IPS-18a (cell line): Measurements from ENCODE around the gene ZNF649.
A peak's percentile ranks its signal among the peaks of the same experiment; 100 is the strongest.
"Not testable (repeated sequence)": the region's sequence is repeated elsewhere in the genome, so short reads cannot be mapped to it uniquely, and the experiment has no call there.

Experiments
- H3K27ac ChIP-seq: one replicate; pipeline ENCODE4 v1.5.1; 2013; ENCODE audit warnings: low read length
- H3K27me3 ChIP-seq: one replicate; pipeline ENCODE4 v1.6.1; 2013; ENCODE audit warnings: mild to moderate bottlenecking, low read length; ENCODE audit not compliant: control insufficient read depth, insufficient read depth
- H3K36me3 ChIP-seq: one replicate; pipeline ENCODE4 v1.6.1; 2013; ENCODE audit warnings: low read depth, low read length; ENCODE audit not compliant: control insufficient read depth
- H3K4me1 ChIP-seq: one replicate; pipeline ENCODE4 v1.6.1; 2013; ENCODE audit warnings: low read depth, low read length; ENCODE audit not compliant: control insufficient read depth
- H3K4me3 ChIP-seq: one replicate; pipeline ENCODE4 v1.5.1; 2013; ENCODE audit warnings: low read length
- H3K9ac ChIP-seq: one replicate; pipeline ENCODE4 v1.6.1; 2013; ENCODE audit warnings: mild to moderate bottlenecking, low read length, moderate library complexity
- H3K9me3 ChIP-seq: one replicate; pipeline ENCODE4 v1.6.1; 2013; ENCODE audit warnings: low read depth, low read length; ENCODE audit not compliant: control insufficient read depth

The ZNF649 gene

GRCh38 chr19:51916167-51916566 is 11.3 kb upstream of the ZNF649 start:
- Histone ChIP-seq H3K9me3 (peaks cover 80% of the 10 kb centered on the region), H3K27me3 (no peaks in the 10 kb centered on the region), H3K9ac (no peak overlapping the region), H3K4me1 (no peaks in the 10 kb centered on the region), H3K4me3 (no peak overlapping the region), H3K27ac (no peak overlapping the region), H3K36me3 (peaks cover 3% of the 10 kb centered on the region)

GRCh38 chr19:51915324-51915867 is 10.6 kb upstream of the ZNF649 start:
- Histone ChIP-seq H3K36me3 (peaks cover 3% of the 10 kb centered on the region), H3K9me3 (peaks cover 77% of the 10 kb centered on the region), H3K27me3 (no peaks in the 10 kb centered on the region), H3K4me1 (no peaks in the 10 kb centered on the region), H3K27ac (no peak overlapping the region), H3K9ac (no peak overlapping the region), H3K4me3 (no peak overlapping the region)

- Histone ChIP-seq H3K4me1 (peaks cover 11% of the 10 kb centered on the region), H3K9me3 (peaks cover 25% of the 10 kb centered on the region), H3K27ac (peak overlapping the region; percentile 13), H3K4me3 (peak overlapping the region; percentile 45), H3K9ac (peak overlapping the region; percentile 2)
- H3K27me3 ChIP-seq, H3K36me3 ChIP-seq: not testable (repeated sequence)
Observed at GRCh38 chr19:51907981-51908380, 3.2 kb upstream of the ZNF649 start.

GRCh38 chr19:51906108-51906507 is 1.3 kb upstream of the ZNF649 start:
- Histone ChIP-seq H3K4me3 (peak overlapping the region; percentile 96), H3K36me3 (peaks cover 12% of the 10 kb centered on the region), H3K4me1 (peaks cover 15% of the 10 kb centered on the region), H3K9me3 (peaks cover 15% of the 10 kb centered on the region), H3K27ac (peak overlapping the region; percentile 56), H3K9ac (peak overlapping the region; percentile 98)
- H3K27me3 ChIP-seq: not testable (repeated sequence)

- Histone ChIP-seq H3K36me3 (peaks cover 16% of the 10 kb centered on the region), H3K4me3 (peak overlapping the region; percentile 96), H3K4me1 (peaks cover 15% of the 10 kb centered on the region), H3K9me3 (peaks cover 17% of the 10 kb centered on the region), H3K27ac (peak overlapping the region; percentile 86), H3K9ac (peak overlapping the region; percentile 98)
- H3K27me3 ChIP-seq: not testable (repeated sequence)
Observed at GRCh38 chr19:51905639-51906038, 822 bp upstream of the ZNF649 start.

GRCh38 chr19:51905206-51905605 is 389 bp upstream of the ZNF649 start:
- H3K4me3 ChIP-seq: peak overlapping the region; percentile 96
- peaks cover 21% of the 10 kb centered on the region for H3K36me3 ChIP-seq
- H3K27me3 ChIP-seq: no peaks in the 10 kb centered on the region
- H3K9me3 ChIP-seq: peaks cover 18% of the 10 kb centered on the region
- peaks cover 15% of the 10 kb centered on the region for H3K4me1 ChIP-seq
- peak overlapping the region; percentile 86 for H3K27ac ChIP-seq
- peak overlapping the region; percentile 98 for H3K9ac ChIP-seq

- Histone ChIP-seq H3K4me1 (peaks cover 12% of the 10 kb centered on the region), H3K27me3 (no peaks in the 10 kb centered on the region), H3K4me3 (peak overlapping the region; percentile 96), H3K36me3 (peaks cover 41% of the 10 kb centered on the region), H3K9me3 (peaks cover 21% of the 10 kb centered on the region), H3K27ac (peak overlapping the region; percentile 42), H3K9ac (peak overlapping the region; percentile 98)
Observed at GRCh38 chr19:51903192-51903591, 1.6 kb downstream of the ZNF649 start.

GRCh38 chr19:51901860-51902259 is 3.0 kb downstream of the ZNF649 start:
- Histone ChIP-seq H3K36me3 (peaks cover 53% of the 10 kb centered on the region), H3K9me3 (peaks cover 28% of the 10 kb centered on the region)

GRCh38 chr19:51891193-51891747 is 13.5 kb downstream of the ZNF649 start:
- no peak overlapping the region for H3K4me3 ChIP-seq
- H3K27me3 ChIP-seq: no peaks in the 10 kb centered on the region
- no peak overlapping the region for H3K27ac ChIP-seq
- peaks cover 55% of the 10 kb centered on the region for H3K9me3 ChIP-seq
- H3K36me3 ChIP-seq: peaks cover 82% of the 10 kb centered on the region
- no peaks in the 10 kb centered on the region for H3K4me1 ChIP-seq
- no peak overlapping the region for H3K9ac ChIP-seq

More at GRCh38 chr19:51901860-51902259, 3.0 kb downstream of the ZNF649 start:
- H3K4me1 ChIP-seq: peaks cover 12% of the 10 kb centered on the region
- no peaks in the 10 kb centered on the region for H3K27me3 ChIP-seq
- H3K9ac ChIP-seq: no peak overlapping the region
- H3K27ac ChIP-seq: no peak overlapping the region
- peak overlapping the region; percentile 96 for H3K4me3 ChIP-seq

- H3K27me3 ChIP-seq: no peaks in the 10 kb centered on the region
- H3K9me3 ChIP-seq: peaks cover 53% of the 10 kb centered on the region
- H3K4me1 ChIP-seq: no peaks in the 10 kb centered on the region
- H3K4me3 ChIP-seq: no peak overlapping the region
- peaks cover 76% of the 10 kb centered on the region for H3K36me3 ChIP-seq
- no peak overlapping the region for H3K27ac ChIP-seq
- H3K9ac ChIP-seq: no peak overlapping the region
Observed at GRCh38 chr19:51889934-51890333, 14.9 kb downstream of the ZNF649 start.

GRCh38 chr19:51887522-51888498 is 17.0 kb downstream of the ZNF649 start, which contains the start of gene ZNF577:
TSS of gene ZNF577 (minus strand) at chr19:51887951. CDS start at chr19:51880382, 7,569 bp downstream.
- peak within 1 kb of the TSS; percentile 78 for H3K9ac ChIP-seq
- H3K27ac ChIP-seq: peak within 1 kb of the TSS; percentile 71
- H3K4me1 ChIP-seq: no peaks in the 10 kb centered on the region
- H3K9me3 ChIP-seq: peaks cover 39% of the 10 kb centered on the region
- no peaks in the 10 kb centered on the region for H3K27me3 ChIP-seq
- peak within 1 kb of the TSS; percentile 70 for H3K4me3 ChIP-seq
- H3K36me3 ChIP-seq: peaks cover 55% of the 10 kb centered on the region
